ENCODE results near the gene FASTK. TPM values are rescaled to one million over a fixed set of nuclear protein-coding genes. Genes with fewer than 3 reads are reported as not detected.

FASTK gene
- polyA plus RNA-seq, 5 donors: 30.9 to 66.9 (median 45.5) TPM

DNA sequence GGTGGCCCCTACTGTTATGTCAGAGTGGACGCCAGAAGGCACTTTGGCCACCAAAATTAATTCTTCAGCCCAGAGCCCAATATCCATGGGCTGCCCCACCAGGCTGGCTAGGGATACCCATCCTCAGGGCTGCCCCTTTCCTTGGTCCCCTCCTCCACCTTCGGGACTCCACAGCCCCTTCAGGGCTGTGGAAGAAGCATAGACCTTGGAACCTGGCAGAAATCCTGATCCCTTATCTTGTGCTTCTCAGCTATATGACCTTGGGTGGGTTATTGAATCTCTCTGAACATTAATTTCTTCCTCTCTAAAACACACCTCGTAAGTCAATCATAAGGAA is 3.2 kb upstream of the FASTK start:
- DNase-seq: no peak

DNA sequence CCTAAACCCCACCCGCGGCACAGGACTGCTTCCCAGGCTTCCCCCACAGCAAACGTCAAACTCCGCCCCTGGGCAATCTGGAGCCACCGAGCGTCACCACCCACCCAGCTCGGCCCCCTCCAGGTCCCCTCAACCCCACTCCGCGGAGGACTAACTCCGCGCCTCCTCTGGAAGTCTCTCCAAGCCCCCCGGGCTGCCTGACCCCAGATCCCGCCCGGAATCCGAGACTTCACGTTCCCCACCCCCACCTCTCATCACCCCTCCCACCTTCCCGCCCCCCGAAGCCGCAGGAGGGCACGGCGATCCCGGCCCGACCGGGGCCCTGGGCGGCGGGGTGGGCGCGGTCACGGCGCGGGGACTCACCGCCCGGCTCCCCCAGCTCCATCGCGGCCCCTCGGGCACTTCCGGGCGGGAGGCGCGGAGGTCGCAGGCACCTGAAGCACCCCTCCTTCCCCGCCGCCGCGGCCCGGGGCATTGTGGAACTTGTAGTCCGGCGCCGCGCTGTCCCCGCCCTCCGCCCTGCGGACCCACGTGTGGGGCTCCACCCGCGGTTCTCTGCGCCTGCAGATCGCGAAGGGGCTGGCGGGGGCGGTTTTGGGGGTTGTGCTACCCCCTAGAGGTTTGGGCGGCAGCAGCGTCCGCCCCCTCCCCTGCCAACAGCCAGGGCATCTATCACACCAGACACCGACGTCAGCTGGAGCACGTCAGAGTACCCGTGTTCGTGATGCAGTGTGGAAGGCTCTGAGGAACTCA is 2.6 kb upstream of the FASTK start, which contains the start of gene TMUB1:
TSS of gene TMUB1 (minus strand) at position 423 of the 753 bp plus-strand sequence. CDS start 930 bp downstream, outside the sequence.
- DNase-seq: no peak

DNA sequence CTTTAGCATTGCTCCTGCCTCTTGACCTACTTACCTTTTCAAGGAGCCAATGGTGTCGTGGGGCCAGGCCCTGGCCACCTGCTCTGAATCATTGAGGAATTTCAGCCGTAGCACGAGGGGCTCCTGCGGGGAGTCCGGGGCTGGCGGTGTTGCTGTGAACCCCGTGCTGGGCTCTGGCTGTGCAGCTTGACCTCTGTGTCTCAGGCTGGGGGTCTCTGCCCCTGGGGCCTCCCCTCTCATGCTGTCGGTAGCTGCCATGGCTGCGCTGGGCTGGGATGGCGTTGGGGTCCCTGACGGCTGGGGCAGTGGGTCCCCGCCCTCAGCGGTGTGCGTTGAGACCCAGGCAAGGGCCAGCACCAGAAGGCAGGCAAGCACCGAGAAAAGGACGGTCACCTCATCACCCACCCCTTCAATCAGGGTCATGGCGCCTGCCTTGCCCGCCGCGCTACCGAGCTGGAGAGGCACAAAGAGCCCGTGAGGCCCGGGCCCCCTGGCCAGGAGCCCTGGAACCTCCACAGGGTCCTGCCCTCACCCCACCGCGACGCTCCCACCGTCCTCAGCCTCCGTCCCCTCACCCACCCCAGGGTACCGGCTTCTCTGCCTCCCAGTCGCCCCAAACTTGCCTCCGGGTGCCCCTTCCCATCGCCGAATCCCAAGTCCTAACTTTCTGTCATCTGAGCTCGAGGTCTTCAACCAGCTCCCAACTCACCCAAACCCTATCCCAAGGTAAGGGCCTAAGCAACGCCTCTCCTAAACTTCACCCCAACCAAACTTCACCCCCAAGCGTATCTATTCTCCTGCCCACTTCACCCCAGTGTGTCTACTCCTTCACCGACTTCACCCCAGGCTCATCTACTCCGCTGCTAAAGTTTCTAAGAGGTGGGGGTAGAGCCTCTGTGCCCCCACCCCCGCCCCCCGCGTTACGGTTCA is 1.8 kb upstream of the FASTK start:
- no peak for DNase-seq

DNA sequence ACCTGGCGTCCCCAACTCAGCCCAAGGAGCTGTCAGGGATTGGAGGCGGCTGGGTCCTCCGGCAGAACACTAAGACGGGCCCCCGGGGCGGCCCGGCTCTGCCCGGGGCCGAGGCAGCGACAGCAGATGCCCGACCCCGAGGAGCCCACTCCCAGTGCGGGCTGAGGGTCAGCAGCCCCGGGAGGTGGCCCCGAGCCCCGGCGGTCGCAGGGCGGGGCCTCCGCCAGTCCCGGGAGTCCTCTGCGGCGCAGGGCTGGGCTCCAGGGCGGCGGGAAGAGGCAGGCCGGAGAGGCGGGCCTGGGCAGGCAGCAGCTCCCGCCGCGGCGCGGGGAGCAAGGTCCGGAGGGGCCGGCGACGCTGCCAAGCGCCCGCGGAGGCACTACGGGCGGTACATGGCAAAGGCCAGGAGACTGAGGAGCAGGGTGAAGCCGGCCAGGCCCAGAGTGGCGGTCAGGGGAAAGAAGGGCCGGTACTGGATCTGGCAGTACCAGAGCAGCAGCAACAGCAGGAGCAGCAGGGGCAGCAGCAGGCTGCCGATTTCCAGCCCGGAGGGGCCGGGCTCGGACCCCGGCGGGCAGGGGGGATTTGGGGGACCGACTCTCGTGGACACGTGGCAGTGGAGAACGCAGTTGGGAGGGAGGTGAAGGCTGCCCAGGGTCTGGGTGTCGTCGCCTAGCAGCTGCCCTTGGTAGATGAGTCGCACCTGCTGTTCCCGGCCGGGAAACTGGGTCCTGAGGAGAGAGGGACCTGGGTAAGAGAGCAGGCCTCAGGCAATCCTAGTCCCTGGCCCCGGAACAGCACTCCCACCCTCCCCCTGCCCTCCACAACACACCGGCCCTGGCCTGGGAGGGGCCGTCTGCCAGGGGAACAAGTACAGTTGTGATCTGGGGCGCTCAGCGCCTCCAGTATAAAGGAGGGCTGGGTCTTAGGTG is 827 bp upstream of the FASTK start:
- no peak for DNase-seq

DNA sequence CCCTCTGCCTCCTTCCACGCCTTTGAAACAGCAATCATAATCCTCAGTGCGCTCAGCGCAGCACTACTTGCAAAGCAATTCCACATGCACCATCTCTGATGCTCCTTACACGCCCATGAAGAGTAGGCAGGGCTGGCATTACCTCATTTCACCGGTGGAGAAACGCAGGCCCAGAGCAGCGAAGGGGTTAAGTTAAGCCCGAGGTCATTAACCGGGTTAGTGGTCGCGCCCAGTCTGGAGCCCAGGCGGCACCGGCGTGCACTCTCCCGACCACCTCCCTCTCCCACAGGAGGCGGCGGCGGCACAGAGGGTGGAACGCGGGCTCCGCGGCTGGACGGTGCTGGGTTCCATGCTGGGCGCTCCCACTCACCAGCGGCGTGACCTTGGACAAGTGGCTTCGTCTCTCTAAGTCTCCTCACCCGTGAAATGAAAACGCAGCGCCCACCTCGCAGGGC is 515 bp downstream of the FASTK start:
- DNase-seq: no peak

DNA sequence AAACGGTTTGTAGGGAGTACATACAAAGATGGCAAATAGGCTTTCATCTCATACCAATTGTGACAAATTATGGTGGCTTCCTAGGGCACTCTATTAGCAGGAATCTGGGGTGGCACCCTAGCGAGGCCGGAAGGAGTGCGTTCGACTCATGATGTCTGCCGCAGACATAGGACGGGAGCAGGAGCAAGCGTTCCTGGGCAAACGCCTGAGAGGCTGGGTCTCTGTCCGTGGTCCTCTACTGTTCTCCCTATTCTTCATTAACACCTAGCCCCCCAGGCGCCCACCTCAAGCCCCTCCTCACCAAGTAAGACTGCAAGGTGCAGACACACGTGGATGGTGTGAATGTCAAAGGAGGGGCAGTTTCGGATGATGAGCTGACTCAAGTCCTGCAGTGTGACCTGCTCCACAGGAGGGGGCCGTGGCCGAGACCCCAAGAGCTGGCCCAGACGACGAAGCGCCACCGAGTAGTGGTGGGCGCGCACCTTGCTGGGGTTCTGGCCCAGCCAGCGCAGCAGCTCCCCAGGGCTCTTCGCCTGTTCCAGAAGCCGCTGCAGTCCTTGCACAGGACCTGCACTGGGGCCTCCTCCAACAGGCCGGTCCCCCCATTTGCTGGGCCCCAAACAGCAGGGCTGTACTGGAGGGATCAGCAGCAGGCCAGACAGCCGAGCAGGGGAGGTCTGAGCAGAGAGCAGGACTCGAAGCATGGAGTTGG is 1.3 kb downstream of the FASTK start:
- DNase-seq: no peak

DNA sequence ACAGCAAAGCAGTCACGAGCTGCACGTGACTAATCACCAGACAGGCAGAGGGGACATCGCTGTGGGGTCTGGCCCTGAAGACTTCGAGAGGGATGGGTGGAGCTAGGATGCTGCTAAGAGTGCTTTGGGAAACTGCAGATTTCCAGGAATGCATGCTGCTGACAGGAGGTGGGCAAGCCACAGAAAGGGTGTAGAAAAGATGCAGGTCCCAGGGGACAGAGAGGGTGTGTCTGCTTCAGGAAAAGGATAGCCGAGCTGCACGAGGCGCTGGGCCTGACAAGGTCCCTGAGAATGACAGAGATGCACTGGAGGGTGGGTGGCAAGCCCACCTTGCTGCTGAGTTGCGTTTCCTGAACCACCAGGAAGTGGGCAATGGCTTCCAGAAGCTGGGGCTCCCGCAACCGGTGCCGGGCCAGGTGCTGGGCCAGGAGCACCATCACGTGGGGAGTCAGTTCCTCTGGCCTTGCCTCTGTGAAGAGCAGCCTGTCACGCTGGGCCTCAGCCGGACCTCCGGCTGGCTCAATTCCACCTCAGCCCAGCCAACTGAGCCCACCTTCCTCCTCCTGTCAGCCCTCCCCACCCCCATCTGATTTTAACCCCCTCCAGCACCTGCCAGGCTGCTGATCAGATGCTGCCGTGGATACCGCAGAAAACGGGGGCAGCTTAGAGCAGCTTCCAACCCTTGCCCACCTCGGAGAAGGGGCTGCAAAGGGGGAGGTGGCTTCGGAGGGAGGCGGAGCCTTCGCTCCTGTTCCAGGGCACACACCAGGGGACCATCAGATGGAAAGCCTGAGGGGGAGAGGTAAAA is 2.2 kb downstream of the FASTK start:
- no peak for DNase-seq

DNA sequence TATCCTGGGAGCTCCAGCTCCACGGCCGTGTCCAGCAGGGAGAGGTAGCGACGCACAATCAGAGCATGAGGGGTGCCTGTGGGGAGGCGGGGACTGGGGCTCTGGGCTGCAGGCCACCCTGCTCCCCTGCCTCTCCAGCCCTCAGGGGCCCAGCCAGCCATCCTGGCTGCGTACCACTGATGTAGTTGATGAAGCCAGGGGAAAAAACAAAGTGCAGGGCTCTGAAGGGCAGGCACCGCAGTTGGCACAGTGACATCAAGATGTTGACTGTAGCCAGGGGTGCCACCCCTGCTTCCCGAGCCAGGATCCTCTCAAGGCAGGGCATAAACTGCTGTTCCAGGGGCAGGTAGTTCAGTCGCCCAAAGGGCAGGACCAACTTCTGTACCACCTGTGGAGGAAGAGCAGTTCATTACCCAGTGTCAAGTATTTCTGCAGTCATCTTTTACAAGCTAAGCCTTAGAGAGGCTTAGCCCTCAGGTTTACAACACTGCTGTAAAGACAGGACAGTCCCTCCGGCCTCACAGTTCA is 2.8 kb downstream of the FASTK start:
- no peak for DNase-seq

DNA sequence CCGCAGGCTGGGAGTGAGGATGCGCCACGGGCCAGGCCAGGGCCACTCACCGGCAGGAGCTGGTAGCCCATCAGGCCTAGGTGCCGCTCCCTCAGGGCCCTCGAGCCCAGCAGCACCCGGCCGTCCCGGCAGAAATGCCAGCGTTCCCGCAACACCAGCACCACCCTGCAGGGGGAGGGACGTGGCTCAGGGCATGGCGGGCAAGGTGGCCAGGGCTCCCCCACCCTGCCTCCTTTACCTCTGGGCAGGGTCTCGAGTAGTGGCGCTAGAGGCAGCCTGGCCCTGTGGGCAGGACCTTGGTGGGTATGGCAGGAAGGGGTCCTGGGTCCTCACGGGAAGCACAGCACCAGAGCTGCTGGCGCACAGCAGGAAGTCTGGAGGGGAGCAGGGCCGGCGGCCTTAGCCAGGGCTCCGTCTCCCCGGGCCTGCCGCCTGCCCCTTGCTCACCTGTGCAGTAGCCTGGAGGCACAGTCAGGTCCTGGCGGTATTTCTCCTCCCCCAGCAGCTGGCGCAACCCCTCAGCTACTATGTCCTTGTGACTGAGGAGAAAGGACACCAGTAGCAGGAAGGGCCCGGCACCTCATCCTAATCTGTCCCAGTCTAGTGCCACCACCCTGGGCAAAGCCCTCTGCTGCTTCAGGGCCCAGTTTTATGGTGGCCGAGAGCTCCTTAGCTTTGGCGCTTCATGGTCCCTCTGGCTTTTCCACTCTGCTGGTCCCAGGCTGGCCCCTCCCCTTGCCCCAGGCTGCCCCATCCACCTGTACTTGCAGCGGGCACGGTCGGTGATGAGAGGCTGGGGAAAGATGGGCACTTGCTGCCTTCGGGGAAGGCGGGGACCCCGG is 3.5 kb downstream of the FASTK start:
- DNase-seq: no peak

DNA sequence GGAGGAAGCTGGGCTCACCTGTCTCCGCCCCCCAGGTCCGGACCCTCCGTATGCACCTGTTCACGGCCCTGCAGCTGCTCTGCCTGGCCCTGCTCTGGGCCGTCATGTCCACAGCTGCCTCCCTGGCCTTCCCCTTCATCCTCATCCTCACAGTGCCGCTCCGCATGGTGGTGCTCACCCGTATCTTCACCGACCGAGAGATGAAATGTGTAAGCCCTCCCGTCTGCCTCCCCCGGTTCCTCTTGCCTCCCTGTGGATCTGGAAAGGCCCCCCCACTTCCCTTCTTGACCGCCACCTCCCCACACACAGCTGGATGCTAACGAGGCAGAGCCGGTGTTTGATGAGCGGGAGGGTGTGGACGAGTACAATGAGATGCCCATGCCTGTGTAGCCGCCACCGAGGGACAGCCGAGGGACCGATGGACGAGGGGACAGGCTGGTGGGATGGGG is 4.6 kb downstream of the FASTK start:
- no peak for DNase-seq

DNA sequence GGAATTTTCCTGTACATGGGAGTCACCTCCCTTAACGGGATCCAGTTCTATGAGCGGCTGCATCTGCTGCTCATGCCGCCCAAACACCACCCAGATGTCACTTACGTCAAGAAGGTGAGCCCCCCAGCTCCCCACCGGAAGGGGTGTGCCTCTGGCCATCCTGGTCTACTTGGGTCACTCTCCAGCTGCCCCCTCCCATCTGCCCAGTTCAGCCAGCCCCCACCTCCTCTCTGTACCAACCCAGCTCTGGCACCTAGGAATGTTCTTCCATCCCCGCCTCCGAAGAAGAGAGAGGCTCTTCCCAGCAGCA is 5.0 kb downstream of the FASTK start:
- no peak for DNase-seq

DNA sequence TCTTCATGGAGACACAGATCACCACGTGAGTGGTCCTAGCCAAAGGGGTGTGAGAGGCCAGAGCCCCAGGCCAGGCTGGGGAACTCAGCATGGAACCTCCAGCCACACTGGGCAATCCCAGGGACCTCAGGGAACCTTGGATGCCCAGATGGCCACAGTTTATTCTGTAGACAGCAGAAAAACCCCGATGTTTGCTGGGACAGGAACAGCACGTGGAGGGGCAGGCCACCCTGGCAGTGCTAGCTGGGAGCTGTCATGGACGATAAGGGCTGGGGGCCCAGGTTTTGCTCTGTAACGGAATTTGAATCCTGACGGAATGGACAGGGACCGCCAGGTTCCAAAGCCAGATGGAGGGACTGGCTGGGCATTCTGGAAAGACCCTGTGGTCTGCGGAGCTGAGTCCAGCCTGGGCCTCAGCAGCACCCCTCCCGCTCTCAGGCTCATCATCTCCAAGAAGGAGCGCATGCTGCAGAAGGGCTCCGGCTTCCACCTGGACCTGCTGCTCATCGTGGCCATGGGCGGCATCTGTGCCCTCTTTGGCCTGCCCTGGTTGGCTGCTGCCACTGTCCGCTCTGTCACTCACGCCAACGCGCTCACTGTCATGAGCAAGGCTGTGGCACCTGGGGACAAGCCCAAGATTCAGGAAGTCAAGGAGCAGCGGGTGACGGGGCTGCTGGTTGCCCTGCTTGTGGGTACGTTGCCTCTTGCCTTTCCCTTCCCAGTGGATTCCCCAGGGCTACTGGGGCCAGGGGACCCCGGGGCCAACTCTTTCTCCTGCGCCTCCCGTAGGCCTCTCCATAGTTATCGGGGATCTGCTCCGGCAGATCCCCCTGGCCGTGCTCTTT is 5.6 kb downstream of the FASTK start:
- DNase-seq: no peak

DNA sequence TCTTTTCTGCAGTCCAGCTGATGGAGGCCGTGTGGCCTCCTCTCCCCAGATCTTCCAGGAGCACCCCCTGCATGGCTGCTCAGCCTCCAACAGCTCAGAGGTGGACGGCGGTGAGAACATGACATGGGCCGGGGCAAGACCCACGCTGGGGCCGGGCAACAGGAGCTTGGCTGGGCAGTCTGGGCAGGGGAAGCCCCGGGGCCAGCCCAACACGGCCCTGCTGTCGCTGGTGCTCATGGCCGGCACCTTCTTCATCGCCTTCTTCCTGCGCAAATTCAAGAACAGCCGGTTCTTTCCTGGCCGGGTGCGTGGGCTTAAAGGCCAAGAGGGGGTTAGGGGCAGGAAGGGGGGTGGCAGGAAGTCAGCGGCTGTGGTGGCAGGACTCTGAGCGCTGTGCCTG is 6.6 kb downstream of the FASTK start:
- DNase-seq: no peak

DNA sequence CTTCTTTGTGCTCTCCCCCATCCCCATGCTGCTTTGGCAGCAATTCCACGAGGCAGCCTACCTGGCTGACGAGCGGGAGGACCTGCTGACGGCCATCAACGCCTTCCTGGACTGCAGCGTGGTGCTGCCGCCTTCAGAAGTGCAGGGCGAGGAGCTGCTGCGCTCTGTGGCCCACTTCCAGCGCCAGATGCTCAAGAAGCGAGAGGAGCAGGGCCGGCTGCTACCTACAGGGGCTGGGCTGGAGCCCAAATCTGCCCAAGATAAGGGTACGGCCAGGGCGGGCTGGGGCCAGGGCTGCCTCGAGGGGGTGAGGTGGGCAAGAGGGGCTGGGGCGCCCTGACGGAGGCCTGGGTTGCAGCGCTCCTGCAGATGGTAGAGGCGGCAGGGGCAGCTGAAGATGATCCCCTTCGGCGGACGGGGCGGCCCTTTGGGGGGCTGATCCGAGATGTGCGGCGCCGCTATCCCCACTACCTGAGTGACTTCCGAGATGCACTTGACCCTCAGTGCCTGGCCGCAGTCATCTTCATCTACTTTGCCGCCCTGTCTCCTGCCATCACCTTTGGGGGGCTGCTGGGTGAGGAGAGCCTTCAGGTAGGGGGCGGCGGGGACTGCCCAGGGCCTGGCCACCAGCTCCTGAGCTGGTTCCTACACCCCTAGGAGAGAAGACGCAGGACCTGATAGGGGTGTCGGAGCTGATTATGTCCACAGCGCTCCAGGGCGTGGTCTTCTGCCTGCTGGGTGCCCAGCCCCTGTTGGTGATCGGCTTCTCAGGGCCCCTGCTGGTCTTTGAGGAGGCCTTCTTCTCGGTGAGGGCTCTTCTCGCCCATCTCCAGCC is 9.4 kb downstream of the FASTK start:
- no peak for DNase-seq

DNA sequence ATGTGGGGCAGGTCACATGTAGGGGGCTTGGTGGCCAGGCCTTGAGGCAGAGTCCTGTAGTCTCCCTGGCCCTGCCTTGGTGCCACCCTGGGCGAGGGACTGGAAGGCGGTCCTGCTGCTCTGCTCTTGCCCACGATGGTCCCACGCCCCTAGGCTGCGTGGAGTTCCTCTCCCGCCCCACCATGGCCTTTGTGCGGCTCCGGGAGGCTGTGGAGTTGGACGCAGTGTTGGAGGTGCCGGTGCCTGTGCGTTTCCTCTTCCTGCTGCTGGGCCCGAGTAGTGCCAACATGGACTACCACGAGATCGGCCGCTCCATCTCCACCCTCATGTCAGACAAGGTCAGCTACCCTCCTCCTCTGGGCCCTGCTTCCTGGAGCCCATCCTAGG is 10.0 kb downstream of the FASTK start:
- DNase-seq: no peak

DNA sequence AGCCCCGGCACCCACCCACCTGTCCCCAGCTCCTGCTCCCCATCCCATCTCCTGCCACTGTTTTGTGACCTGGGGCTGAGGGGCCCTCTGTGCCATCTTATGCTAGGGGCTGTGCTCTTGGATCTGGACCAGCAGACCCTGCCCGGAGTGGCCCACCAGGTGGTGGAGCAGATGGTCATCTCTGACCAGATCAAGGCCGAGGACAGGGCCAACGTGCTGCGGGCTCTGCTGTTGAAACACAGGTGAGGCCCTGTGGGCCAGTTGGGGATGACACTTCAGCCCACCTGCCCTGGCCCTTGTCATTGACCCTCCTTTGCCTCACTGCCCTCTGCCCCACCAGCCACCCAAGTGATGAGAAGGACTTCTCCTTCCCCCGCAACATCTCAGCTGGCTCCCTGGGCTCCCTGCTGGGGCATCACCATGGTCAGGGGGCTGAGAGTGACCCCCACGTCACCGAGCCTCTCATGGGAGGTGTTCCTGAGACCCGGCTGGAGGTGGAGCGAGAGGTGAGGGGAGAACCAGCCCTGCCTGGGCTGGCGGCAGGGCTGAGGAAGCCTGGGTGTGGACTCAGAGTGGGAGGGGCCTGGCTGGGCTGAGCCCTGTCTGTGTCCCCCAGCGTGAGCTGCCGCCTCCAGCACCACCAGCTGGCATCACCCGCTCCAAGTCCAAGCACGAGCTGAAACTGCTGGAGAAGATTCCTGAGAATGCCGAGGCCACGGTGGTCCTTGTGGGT is 10.6 kb downstream of the FASTK start:
- no peak for DNase-seq

All from right lung (tissue), 5 donors.